Type B pancreatic cell (in vitro differentiated cells): Measurements from ENCODE around the gene RARB. TPM values are rescaled to one million over a fixed set of nuclear protein-coding genes. Genes with fewer than 3 reads are reported as not detected.
A peak's percentile ranks its signal among the peaks of the same experiment; 100 is the strongest.

Experiments
- DNase-seq: peaks from one replicate; pipeline ENCODE4 v3.0.0; 2021; ENCODE audit warnings: mixed read lengths; ENCODE audit not compliant: unreplicated experiment; ENCODE audit errors: extremely low spot score
- H3K27ac Mint-ChIP-seq: 2 replicates; pipeline ENCODE4 v1.8.0; 2021; ENCODE audit warnings: mild to moderate bottlenecking, mixed read lengths
- H3K27me3 Mint-ChIP-seq: 2 replicates; pipeline ENCODE4 v1.8.0; 2021; ENCODE audit warnings: mixed read lengths
- H3K36me3 Mint-ChIP-seq: 2 replicates; pipeline ENCODE4 v1.8.0; 2021; ENCODE audit warnings: mixed read lengths
- H3K4me1 Mint-ChIP-seq: one replicate; pipeline ENCODE4 v1.8.0; 2021; ENCODE audit warnings: mixed read lengths; ENCODE audit not compliant: unreplicated experiment
- H3K4me3 Mint-ChIP-seq: 2 replicates; pipeline ENCODE4 v1.8.0; 2021; ENCODE audit warnings: mild to moderate bottlenecking, mixed read lengths
- H3K9me3 Mint-ChIP-seq: 2 replicates; pipeline ENCODE4 v1.8.0; 2021; ENCODE audit warnings: mixed read lengths
- CTCF ChIP-seq: fragments of 200-600 bp; sonication (generic); conservative IDR thresholded peaks from 2 replicates; pipeline ENCODE4 v1.5.0; 2021; ENCODE audit warnings: antibody characterized with exemption, mild to moderate bottlenecking
- total RNA-seq: library from RNA; stranded (reverse); gene quantifications from 2 replicates; pipeline ENCODE4 v1.2.1, GENCODE V29; 2021; ENCODE audit warnings: low replicate concordance

RARB gene
- total RNA-seq, 1 donor from 2014 or later, result 28.2 TPM

GRCh38 chr3:25575001-25575400 is 146.9 kb downstream of the RARB start:
- peaks cover 3% of the 10 kb centered on the region for H3K9me3 Mint-ChIP-seq
- H3K36me3 Mint-ChIP-seq, result peaks cover 31% of the 10 kb centered on the region
- no peak overlapping the region for H3K4me3 Mint-ChIP-seq
- no peaks in the 10 kb centered on the region for H3K27me3 Mint-ChIP-seq
- H3K27ac Mint-ChIP-seq, result no peak overlapping the region
- H3K4me1 Mint-ChIP-seq, result peaks cover 5% of the 10 kb centered on the region
- no peak for DNase-seq
- no peak for TF ChIP-seq CTCF

- H3K9me3 Mint-ChIP-seq, result peaks cover 3% of the 10 kb centered on the region
- no peak for DNase-seq
- H3K36me3 Mint-ChIP-seq, result peaks cover 28% of the 10 kb centered on the region
- no peak for TF ChIP-seq CTCF
- no peaks in the 10 kb centered on the region for H3K27me3 Mint-ChIP-seq
- H3K4me3 Mint-ChIP-seq, result no peak overlapping the region
- no peak overlapping the region for H3K27ac Mint-ChIP-seq
- peaks cover 5% of the 10 kb centered on the region for H3K4me1 Mint-ChIP-seq
Observed at GRCh38 chr3:25576146-25576545, 148.1 kb downstream of the RARB start.

GRCh38 chr3:25576831-25577454 is 148.9 kb downstream of the RARB start:
- peak; percentile 14 for TF ChIP-seq CTCF
- Mint-ChIP-seq H3K27me3 (no peaks in the 10 kb centered on the region), H3K36me3 (peaks cover 32% of the 10 kb centered on the region), H3K27ac (no peak overlapping the region), H3K4me1 (peaks cover 9% of the 10 kb centered on the region), H3K9me3 (peaks cover 1% of the 10 kb centered on the region), H3K4me3 (no peak overlapping the region)
- DNase-seq, result no peak

GRCh38 chr3:25578059-25578458 is 150.0 kb downstream of the RARB start:
- Mint-ChIP-seq H3K4me1 (peaks cover 17% of the 10 kb centered on the region), H3K4me3 (no peak overlapping the region), H3K27me3 (no peaks in the 10 kb centered on the region), H3K9me3 (no peaks in the 10 kb centered on the region), H3K36me3 (peaks cover 41% of the 10 kb centered on the region), H3K27ac (no peak overlapping the region)
- DNase-seq, result no peak
- TF ChIP-seq CTCF, result no peak

- Mint-ChIP-seq H3K27me3 (peaks cover 4% of the 10 kb centered on the region), H3K4me3 (no peak overlapping the region), H3K4me1 (peaks cover 32% of the 10 kb centered on the region), H3K36me3 (peaks cover 39% of the 10 kb centered on the region), H3K27ac (peak overlapping the region; percentile 41), H3K9me3 (no peaks in the 10 kb centered on the region)
- TF ChIP-seq CTCF, result no peak
- DNase-seq, result no peak
Observed at GRCh38 chr3:25580534-25580933, 152.5 kb downstream of the RARB start.
